Endothelial cell of umbilical vein (primary cell): ENCODE measurements around the gene ZNF503. TPM values are rescaled to one million over a fixed set of nuclear protein-coding genes. Genes with fewer than 3 reads are reported as not detected.

Source experiments
- BruUV-seq: library from RNA; stranded (reverse); fragments of 400-500 nt; replicated peaks from 2 replicates; lab custom pipeline; 2021; lab: Mats Ljungman, UMichigan
- CTCF ChIA-PET: fragments of 300-600, 350-600 bp; sonication (Branson Sonifier 250); formaldehyde crosslinking; loops from one replicate; lab custom pipeline; 2021; ENCODE audit warnings: antibody characterized with exemption, inconsistent platforms; lab: Charles Lee
- POLR2A ChIA-PET: fragments of 300-600, 350-600 bp; sonication (Branson Sonifier 250); formaldehyde crosslinking; loops from one replicate; lab custom pipeline; 2021; ENCODE audit warnings: antibody characterized with exemption, inconsistent platforms; lab: Charles Lee
- DNase-seq: peaks from one replicate; pipeline ENCODE4 v3.0.0-alpha.2; 2011; ENCODE audit warnings: low read depth, low spot score
- FAIRE-seq: peaks from 2 replicates; lab custom pipeline; 2011; peaks lifted over from hg19 to GRCh38; lab: Jason Lieb, UNC
- H2AFZ ChIP-seq: 2 replicates; pipeline ENCODE4 v1.6.0; 2012; ENCODE audit warnings: low read depth, low read length, control low read depth, inconsistent platforms
- H3K27ac ChIP-seq: 2 replicates; pipeline ENCODE4 v1.5.1; 2011; ENCODE audit warnings: low read depth, mild to moderate bottlenecking, control low read depth, low read length, moderate library complexity; ENCODE audit not compliant: insufficient read depth
- H3K27me3 ChIP-seq, 2 experiments: 2 replicates each; pipeline versions ENCODE4 v1.6.0 to v1.6.1; 2011; ENCODE audit warnings: low read length in 2 of 2, mixed read lengths in 1 of 2; ENCODE audit not compliant: control insufficient read depth in 2 of 2, insufficient read depth in 2 of 2
- H3K36me3 ChIP-seq, 2 experiments: 2 replicates in 1 of 2; 3 replicates in 1 of 2; pipeline ENCODE4 v1.5.1; 2011; ENCODE audit warnings: low read length in 2 of 2, mild to moderate bottlenecking in 1 of 2, moderate library complexity in 1 of 2; ENCODE audit not compliant: control insufficient read depth in 2 of 2, insufficient read depth in 2 of 2; ENCODE audit errors: extremely low read depth in 1 of 2
- H3K4me1 ChIP-seq: 3 replicates; pipeline ENCODE4 v1.5.1; 2011; ENCODE audit warnings: mild to moderate bottlenecking, low read length; ENCODE audit not compliant: control insufficient read depth, insufficient read depth; ENCODE audit errors: extremely low read depth
- H3K4me2 ChIP-seq: 2 replicates; pipeline ENCODE4 v1.6.1; 2011; ENCODE audit warnings: low read length, control low read depth, mixed read lengths; ENCODE audit not compliant: insufficient read depth
- H3K4me3 ChIP-seq, 3 experiments: fragments of 200-600 bp in 1 of 3; sonication (generic), shearing (Covaris generic) in 1 of 3; replicated peaks in 1 of 3; 2 replicates each; pipeline ENCODE4 v1.5.1; 2011 to 2016; ENCODE audit warnings: control low read depth in 3 of 3, low read length in 3 of 3, mild to moderate bottlenecking in 2 of 3, inconsistent platforms in 1 of 3, low read depth in 1 of 3, moderate library complexity in 1 of 3; ENCODE audit not compliant: insufficient read depth in 1 of 3
- H3K79me2 ChIP-seq: 2 replicates; pipeline ENCODE4 v1.6.0; 2012; ENCODE audit warnings: low read length, inconsistent platforms; ENCODE audit not compliant: control insufficient read depth, insufficient read depth
- H3K9ac ChIP-seq: replicated peaks from 2 replicates; pipeline ENCODE3; 2011; ENCODE audit warnings: low read length, control low read depth; ENCODE audit not compliant: insufficient read depth; ENCODE audit errors: extremely low read depth
- H3K9me1 ChIP-seq: replicated peaks from 3 replicates; pipeline ENCODE4 v1.6.0; 2011; ENCODE audit warnings: mild to moderate bottlenecking, low read length; ENCODE audit not compliant: control insufficient read depth, insufficient read depth; ENCODE audit errors: extremely low read depth
- H3K9me3 ChIP-seq: replicated peaks from 2 replicates; pipeline ENCODE4 v1.5.1; 2012; ENCODE audit warnings: low read length, inconsistent platforms; ENCODE audit not compliant: control insufficient read depth, insufficient read depth
- H4K20me1 ChIP-seq: replicated peaks from 2 replicates; pipeline ENCODE3; 2011; ENCODE audit warnings: mild to moderate bottlenecking, low read length; ENCODE audit not compliant: control insufficient read depth, insufficient read depth; ENCODE audit errors: extremely low read depth
- EZH2 ChIP-seq: IDR thresholded peaks from 2 replicates; pipeline ENCODE4 v1.6.1; 2012; ENCODE audit warnings: borderline replicate concordance, low read depth, mild to moderate bottlenecking, moderate library complexity, low read length, inconsistent platforms; ENCODE audit not compliant: severe bottlenecking
- FOS ChIP-seq: IDR thresholded peaks from 2 replicates; pipeline ENCODE4 v1.6.1; 2011; ENCODE audit warnings: mild to moderate bottlenecking, low read length, moderate library complexity, borderline replicate concordance; ENCODE audit not compliant: insufficient read depth
- GATA2 ChIP-seq: IDR thresholded peaks from 2 replicates; pipeline ENCODE4 v1.7.0; 2011; ENCODE audit warnings: low read depth, mild to moderate bottlenecking, moderate library complexity, mixed read lengths, low read length; ENCODE audit not compliant: insufficient read length, insufficient read depth
- JUN ChIP-seq: IDR thresholded peaks from 2 replicates; pipeline ENCODE4 v1.6.1; 2011; ENCODE audit warnings: borderline replicate concordance, low read depth; ENCODE audit not compliant: insufficient read length, insufficient read depth
- MYC ChIP-seq: IDR thresholded peaks from one replicate; pipeline ENCODE4 v1.6.1; 2011; ENCODE audit warnings: mild to moderate bottlenecking, low read depth, low read length
- POLR2A ChIP-seq: IDR thresholded peaks from 2 replicates; pipeline ENCODE4 v1.6.1; 2012; ENCODE audit warnings: low read depth, mild to moderate bottlenecking, control low read depth, low read length
- POLR2AphosphoS5 ChIP-seq: IDR thresholded peaks from 2 replicates; pipeline ENCODE4 v1.6.1; 2012; ENCODE audit warnings: low read depth, mild to moderate bottlenecking, control low read depth, low read length, moderate library complexity; ENCODE audit not compliant: insufficient read depth
- dilution Hi-C: fragments of 300-500 bp; cut with MboI; formaldehyde crosslinking; loops from one replicate; pipeline ENCODE4 v1.15.0; 2019; ENCODE audit warnings: low sequenced_read_pairs; ENCODE audit not compliant: extremely low pct_ligation_motif_present
- intact Hi-C: fragments of 100-400 bp; cut with micrococcal nuclease; formaldehyde crosslinking; loops from one replicate; pipeline ENCODE4 v1.10.0; 2022
- polyA plus RNA-seq, 4 experiments: library from polyadenylated mRNA; depleted of rRNA in 3 of 4; stranded (reverse) in 3 of 4; unstranded in 1 of 4; fragments of >200 nt; gene quantifications; 2 replicates each; pipeline versions ENCODE4 v1.2.1 to v1.2.3, GENCODE V29; 2011 to 2012; ENCODE audit warnings: missing spikeins in 1 of 4
- total RNA-seq: library from RNA; stranded (reverse); gene quantifications from 2 replicates; pipeline ENCODE4 v1.2.3, GENCODE V29; 2021
- TF ChIP-seq, protein P1 (sequence below): IDR thresholded peaks from 2 replicates; pipeline ENCODE4 v1.6.1; 2011; ENCODE audit not compliant: insufficient read depth, insufficient read length
- TF ChIP-seq, protein P2 (sequence below), 2 donors: IDR thresholded peaks; 1 replicate in 1 of 2; 2 replicates in 1 of 2; pipeline ENCODE4 v1.5.1; 2011; ENCODE audit warnings: low read length in 2 of 2, mild to moderate bottlenecking in 2 of 2, moderate library complexity in 2 of 2, control low read depth in 1 of 2, inconsistent platforms in 1 of 2, low read depth in 1 of 2; ENCODE audit not compliant: insufficient read depth in 1 of 2; ENCODE audit errors: extremely low read depth in 1 of 2

Gene ZNF503
- total and polyA plus RNA-seq, 2 donors (not counting 3 experiments of a cell fraction or from before 2014, with no cell fraction given) = 0.58 to 2.2 TPM

DNA sequence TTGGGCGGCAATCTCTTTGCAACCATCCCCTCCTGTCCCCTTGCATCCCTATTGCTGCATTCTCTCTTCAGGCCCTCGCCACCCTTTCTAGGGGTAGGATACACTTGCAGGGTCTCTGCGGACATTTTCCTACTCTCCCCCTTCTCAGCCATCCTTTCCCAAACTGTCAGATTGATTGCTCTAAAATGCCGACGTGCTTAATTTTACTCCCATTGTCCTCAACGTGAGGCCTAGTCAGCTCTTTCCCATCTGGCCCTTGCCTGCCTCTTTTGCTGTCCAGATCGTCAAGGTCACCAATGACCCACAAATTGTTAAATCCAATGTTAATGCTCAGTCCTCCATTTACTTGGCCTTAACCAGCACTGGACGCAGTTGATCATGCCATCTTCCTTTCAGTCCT, 17.1 kb upstream of the ZNF503 start:
- dilution Hi-C loops = no loop called here
- Histone ChIP-seq H3K27me3 (peaks cover 8 to 9% of the 10 kb centered on the region in 2 experiments), H3K9me1 (no peaks in the 10 kb centered on the region), H3K27ac (no peak overlapping the region), H3K9me3 (no peaks in the 10 kb centered on the region), H3K4me2 (no peak overlapping the region), H3K9ac (no peak overlapping the region), H3K4me3 (no peak overlapping the region), H2AFZ (no peak overlapping the region), H3K36me3 (no peaks in the 10 kb centered on the region), H3K79me2 (no peaks in the 10 kb centered on the region), H4K20me1 (no peaks in the 10 kb centered on the region), H3K4me1 (no peaks in the 10 kb centered on the region)
- TF ChIP-seq, protein P1, sequence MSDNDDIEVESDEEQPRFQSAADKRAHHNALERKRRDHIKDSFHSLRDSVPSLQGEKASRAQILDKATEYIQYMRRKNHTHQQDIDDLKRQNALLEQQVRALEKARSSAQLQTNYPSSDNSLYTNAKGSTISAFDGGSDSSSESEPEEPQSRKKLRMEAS = no peak
- TF ChIP-seq EZH2 = no peak
- TF ChIP-seq MYC = no peak
- no peak for TF ChIP-seq FOS
- ChIA-PET CTCF (no interaction called here), POLR2A (no interaction called here)
- DNase-seq (no peak), FAIRE-seq (no peak)
- intact Hi-C loops = no loop called here
- no TSS peak for BruUV-seq

DNA sequence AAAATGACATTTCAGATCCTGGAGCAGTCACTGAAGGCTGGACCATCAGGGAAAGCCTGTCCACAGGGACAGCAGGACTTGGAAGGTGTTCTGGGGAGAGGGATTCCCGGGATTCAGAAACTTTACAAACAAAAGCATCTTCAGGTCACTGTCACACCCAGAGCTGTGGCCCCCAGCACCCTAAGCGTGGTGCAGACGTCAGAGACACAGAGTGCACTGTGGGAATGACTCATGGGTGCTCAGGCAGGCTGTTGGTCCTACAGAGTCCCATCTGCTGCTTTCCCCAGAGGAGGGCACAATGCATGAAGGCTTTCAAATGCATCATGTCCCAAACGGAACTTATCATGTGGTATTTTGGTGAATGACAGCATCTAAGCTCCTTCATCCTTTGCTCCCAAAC, 16.7 kb upstream of the ZNF503 start:
- H3K9me3 ChIP-seq = no peaks in the 10 kb centered on the region
- no TSS peak for BruUV-seq
- no peaks in the 10 kb centered on the region for H3K4me1 ChIP-seq
- no peak overlapping the region for H2AFZ ChIP-seq
- intact Hi-C loops = no loop called here
- no peaks in the 10 kb centered on the region for H3K9me1 ChIP-seq
- no peaks in the 10 kb centered on the region for H3K79me2 ChIP-seq
- no peak overlapping the region for H3K9ac ChIP-seq
- H3K36me3 ChIP-seq = no peaks in the 10 kb centered on the region
- dilution Hi-C loops = no loop called here
- no peaks in the 10 kb centered on the region for H4K20me1 ChIP-seq
- no peak overlapping the region for H3K4me3 ChIP-seq
- H3K27ac ChIP-seq = no peak overlapping the region
- CTCF ChIA-PET = no interaction called here
- POLR2A ChIA-PET = no interaction called here
- FAIRE-seq (no peak), DNase-seq (no peak)
- H3K27me3 ChIP-seq = peaks cover 8 to 13% of the 10 kb centered on the region in 2 experiments
- TF ChIP-seq POLR2AphosphoS5 (no peak), POLR2A (no peak), MYC (no peak), GATA2 (no peak), FOS (no peak), JUN (no peak), EZH2 (no peak)
- TF ChIP-seq, protein P2, sequence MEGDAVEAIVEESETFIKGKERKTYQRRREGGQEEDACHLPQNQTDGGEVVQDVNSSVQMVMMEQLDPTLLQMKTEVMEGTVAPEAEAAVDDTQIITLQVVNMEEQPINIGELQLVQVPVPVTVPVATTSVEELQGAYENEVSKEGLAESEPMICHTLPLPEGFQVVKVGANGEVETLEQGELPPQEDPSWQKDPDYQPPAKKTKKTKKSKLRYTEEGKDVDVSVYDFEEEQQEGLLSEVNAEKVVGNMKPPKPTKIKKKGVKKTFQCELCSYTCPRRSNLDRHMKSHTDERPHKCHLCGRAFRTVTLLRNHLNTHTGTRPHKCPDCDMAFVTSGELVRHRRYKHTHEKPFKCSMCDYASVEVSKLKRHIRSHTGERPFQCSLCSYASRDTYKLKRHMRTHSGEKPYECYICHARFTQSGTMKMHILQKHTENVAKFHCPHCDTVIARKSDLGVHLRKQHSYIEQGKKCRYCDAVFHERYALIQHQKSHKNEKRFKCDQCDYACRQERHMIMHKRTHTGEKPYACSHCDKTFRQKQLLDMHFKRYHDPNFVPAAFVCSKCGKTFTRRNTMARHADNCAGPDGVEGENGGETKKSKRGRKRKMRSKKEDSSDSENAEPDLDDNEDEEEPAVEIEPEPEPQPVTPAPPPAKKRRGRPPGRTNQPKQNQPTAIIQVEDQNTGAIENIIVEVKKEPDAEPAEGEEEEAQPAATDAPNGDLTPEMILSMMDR (IDR thresholded peaks at IDR 0.05; ENCODE audit: extremely low read depth in 1 of 2, insufficient read depth in 1 of 2, low read depth in 1 of 2, low read length in 2 of 2) = no peak
- TF ChIP-seq, protein P1 = no peak
- H3K4me2 ChIP-seq = no peak overlapping the region
